GM18858 (cell line): ENCODE data around the gene ZDHHC9.

Source experiments
- ATAC-seq: cut with Tn5 transposase; IDR thresholded peaks from one replicate; pipeline ENCODE4 v1.9.1; 2021; ENCODE audit not compliant: unreplicated experiment

ZDHHC9 gene

GRCh38 chrX:129823522-129823921 lies 20.2 kb downstream of the ZDHHC9 start:
- no peak for ATAC-seq

GRCh38 chrX:129823115-129823514 lies 20.6 kb downstream of the ZDHHC9 start:
- ATAC-seq = no peak

- no peak for ATAC-seq
These were observed 25.6 kb downstream of the ZDHHC9 start for GRCh38 chrX:129818123-129818522.

- no peak for ATAC-seq
These were observed 29.9 kb downstream of the ZDHHC9 start for GRCh38 chrX:129813662-129814368.

- ATAC-seq = no peak
These were observed 34.6 kb downstream of the ZDHHC9 start for GRCh38 chrX:129808829-129809796.

GRCh38 chrX:129808158-129808828 lies 35.4 kb downstream of the ZDHHC9 start:
- ATAC-seq = no peak

- ATAC-seq = no peak
These were observed 38.9 kb downstream of the ZDHHC9 start for GRCh38 chrX:129804806-129805205.

DNA sequence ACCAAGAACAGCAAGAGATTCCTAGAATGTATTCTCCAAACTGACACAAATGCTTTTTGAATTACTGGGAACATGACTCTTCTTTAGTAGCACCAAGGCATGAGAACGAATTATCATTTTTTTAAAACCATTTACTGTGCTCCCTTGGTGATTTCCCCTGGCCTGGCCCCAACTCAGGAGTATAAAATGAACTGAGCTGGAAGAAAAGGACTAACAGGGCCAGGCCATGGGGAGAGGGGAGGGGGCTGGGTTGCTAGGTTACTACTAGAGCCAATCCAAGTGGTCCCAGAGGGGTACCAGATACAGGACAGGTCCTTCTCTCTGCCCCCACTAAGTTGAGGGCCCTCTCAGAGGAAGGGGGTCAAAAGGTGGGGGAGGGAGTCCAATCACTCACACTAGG lies 40.8 kb downstream of the ZDHHC9 start:
- ATAC-seq = no peak

DNA sequence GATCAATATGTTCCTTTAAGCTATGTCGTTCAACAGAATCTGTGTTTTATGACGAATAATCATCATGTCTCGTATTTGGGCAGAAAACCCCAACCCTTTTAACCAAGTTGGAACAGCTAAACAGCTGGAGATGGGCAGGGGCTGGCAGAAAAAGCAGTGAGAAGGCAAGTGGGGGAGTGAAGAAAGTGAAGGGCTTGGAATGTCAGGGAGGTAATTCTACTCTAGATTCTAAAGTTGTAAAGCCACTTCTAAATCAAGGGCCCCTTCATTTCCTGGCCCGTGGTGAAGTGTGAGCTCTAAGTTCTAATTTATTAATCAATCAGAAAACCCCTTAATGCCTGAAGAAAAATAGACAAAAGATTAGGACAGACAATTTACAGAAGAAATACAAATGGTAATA lies 43.5 kb downstream of the ZDHHC9 start:
- no peak for ATAC-seq

DNA sequence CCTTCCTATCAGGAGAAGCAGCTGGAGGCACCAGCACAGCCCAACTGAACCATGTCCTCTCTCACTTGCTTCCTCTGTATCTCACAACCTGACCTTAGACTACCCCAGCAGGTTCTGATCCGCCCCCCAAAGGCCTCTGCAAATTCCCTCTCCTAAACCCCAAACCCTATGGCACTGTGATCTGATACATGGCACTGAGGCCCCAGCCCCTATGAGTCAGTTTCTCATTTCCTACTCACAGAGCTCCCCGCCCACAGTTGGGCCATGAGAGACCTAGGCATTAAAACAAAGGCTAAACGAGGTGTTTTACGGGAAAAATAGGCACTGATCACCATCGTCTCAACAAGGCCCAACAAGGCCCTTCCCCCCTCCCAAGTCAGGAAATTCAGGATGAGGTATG lies 44.8 kb downstream of the ZDHHC9 start:
- ATAC-seq = no peak

DNA sequence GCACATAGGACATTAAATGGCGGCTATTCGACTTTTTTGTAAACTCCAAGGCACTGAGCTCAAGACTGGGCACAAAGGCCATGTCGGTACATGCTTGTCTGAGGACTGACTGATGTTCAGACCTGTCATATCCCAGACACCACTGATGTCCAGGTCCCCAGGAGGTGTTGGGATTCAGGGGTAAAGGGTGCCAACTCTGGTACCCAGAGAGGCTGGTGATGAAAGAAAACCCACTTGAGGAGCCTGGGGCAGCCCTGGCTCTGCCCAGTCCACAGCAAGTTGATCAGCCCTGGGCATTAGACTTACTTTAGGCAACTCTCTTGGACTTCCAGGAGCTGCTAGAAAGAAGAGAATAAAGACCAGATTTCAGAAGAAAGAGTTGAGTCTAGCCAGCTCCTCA lies 45.2 kb downstream of the ZDHHC9 start:
- no peak for ATAC-seq

GRCh38 chrX:129797251-129797906 lies 46.3 kb downstream of the ZDHHC9 start:
- ATAC-seq = no peak

DNA sequence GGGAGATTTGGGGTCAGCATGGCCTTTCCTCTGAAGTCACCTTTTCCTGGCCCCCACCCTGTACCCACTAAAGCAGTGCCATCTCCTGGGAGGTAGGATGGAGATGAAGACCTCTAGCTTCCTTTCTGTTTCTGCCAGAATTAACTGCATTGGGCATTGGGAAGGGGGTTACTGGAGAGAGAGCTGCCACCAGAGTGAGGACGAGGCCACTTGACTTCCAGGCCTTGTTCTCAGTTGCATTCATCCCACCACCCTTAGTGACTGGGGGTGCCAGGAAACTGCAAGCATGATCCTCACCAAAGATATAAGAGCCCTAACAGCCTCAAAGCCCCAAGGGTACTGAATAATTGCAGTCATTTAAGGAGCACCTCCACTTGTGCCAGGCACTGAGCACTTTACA lies 48.1 kb downstream of the ZDHHC9 start:
- ATAC-seq = no peak

DNA sequence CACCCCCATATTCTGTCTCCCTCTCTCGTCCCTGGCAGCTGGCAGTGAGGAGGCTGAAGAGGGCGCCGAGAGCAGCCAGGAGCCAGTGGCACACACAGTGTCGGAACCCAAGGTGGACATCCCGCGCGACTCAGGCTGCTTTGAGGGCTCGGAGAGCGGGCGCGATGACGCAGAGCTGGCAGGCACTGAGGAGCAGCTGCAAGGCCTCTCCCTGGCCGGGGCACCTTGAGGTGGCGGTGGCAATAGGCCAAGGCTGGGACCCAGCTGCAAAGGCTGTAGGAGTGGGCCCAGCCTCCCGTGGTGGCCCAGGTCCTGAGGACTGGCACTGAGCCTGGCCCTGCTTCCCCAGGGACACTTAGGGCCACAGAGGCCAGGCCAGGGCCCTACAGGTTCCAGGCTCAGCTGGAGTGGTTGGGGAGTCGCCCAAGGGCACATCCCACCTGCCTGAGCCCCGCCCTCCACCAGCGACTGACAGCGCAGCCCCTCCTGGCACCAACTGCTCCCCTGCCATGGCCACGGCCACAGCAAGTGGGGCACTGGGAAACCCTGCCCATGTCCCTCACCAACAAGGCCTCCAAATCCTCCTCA lies 50.0 kb downstream of the ZDHHC9 start:
- ATAC-seq = no peak

DNA sequence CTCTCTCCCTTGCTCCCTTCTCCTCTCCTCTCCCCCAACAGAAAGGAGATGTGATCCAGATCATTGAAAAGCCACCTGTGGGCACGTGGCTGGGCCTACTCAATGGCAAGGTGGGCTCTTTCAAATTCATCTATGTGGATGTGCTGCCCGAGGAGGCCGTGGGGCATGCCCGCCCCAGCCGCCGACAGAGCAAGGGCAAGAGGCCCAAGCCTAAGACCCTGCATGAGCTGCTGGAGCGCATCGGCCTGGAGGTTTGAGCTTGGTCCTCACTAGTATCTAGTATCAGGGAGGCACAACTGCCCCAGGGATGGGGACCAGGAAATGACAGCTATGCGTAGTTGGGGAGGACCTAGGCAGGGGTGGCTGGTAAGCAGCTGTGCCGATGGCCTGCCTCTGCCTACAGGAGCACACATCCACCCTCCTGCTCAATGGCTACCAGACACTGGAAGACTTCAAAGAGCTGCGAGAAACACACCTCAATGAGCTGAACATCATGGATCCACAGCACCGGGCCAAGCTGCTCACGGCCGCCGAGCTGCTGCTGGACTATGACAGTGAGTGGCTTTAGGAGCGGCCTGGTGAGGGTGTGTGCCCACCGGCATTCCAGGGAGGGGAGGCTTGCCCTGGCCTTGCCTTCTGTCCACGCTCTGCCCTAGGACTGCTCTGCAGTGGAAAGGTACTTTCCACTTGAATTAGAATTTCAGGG lies 50.9 kb downstream of the ZDHHC9 start:
- ATAC-seq = no peak

DNA sequence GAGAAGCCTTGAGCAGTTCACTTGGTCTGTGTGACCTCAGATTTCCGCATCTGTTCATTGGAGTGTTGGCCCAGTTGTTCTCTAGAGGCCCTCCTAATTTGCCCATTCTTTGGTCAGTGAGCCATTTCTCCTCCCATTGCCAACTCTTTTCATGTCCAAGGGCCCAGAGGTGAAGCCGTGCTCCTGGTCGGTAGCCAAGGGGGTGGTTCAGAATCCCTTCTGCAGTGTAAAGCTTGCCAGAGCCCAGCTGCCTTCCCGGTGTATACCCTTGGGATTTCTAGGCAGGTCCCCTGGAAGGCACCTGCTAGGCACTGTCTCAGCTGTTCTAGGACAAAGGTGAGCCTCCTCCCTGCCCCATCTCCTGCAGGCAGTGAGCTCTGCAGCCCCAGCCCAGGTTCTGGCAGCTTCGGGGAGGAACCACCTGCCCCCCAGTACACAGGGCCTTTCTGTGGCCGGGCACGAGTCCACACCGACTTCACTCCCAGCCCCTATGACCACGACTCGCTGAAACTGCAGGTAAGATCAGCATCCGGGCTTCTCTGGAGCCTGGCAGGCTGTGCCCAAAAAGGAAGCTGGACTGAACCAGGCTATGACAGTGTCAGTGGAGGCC lies 51.6 kb downstream of the ZDHHC9 start:
- no peak for ATAC-seq

DNA sequence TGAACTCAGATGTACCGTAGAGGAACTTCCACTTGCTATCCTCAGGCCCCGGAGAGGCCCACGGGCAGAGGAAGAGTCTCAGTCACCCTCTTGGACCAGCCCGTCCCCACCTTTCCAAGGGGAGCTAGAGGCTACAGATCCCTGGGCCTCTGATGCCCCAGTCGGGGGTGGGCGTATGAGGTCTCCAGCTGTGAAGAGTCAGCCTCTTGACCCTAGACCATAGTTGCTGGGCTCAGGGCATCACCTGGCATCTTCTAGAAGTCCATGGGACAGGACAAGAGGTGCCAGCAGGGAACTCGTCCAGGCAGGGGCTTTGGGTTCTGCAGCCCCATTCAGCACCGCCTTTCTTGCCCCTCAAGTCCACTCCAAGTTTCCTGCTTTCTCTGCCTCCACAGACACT lies 52.4 kb downstream of the ZDHHC9 start:
- ATAC-seq = no peak

- ATAC-seq = no peak
These were observed 52.9 kb downstream of the ZDHHC9 start for GRCh38 chrX:129790808-129791207.

GRCh38 chrX:129790146-129790545 lies 53.5 kb downstream of the ZDHHC9 start:
- ATAC-seq = no peak

DNA sequence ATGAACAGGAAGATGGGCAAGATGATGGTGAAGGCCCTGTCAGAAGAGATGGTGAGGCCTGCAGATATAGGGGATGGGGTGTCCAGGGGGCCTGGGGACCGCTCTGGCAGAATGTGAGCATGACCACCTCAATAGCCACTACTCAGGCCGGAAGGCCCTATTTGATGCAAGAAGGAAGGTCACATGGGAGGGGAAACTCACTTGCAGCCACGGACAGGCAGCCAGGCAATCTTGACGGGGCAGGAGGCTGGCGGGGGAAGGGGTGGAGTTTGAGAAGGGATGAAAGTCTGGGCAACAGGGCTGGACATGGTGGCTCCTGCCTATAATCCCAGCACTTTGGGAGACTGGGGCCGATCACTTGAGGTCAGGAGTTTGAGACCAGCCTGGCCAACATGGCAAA lies 55.2 kb downstream of the ZDHHC9 start:
- no peak for ATAC-seq
